ENCODE data around the gene IGFBP3. TPM values are rescaled to one million over a fixed set of nuclear protein-coding genes. Genes with fewer than 3 reads are reported as not detected.

IGFBP3 gene
- total RNA-seq, 1 donor, result 2,181 TPM

DNA sequence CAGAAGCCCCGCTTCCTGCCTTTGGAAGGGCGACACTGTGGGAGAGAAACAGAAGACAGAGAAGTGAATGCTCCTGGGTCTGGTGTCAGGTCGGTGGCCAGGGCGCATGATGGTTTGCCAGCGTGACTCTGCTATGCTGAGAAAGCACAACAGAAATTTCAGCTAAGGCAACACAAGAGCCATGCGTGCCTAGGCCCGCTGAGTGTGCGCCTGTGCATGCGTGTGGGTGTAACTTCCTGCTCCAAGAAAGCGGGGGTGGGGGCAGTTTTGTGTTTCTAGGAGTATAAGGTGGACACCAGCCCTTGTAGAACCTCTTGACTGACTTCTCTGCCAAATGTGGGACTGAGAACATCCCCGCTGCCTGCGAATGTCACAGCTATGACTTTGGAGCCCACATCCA is 6.2 kb downstream of the IGFBP3 start:
- Histone ChIP-seq H3K4me3 (ENCODE audit: insufficient read depth, low read length) (no peak overlapping the region), H3K79me2 (ENCODE audit: insufficient read depth, low read length) (peaks cover 21% of the 10 kb centered on the region), H3K9me3 (ENCODE audit: low read depth, low read length) (no peaks in the 10 kb centered on the region), H3K36me3 (ENCODE audit: insufficient read depth, low read length) (peaks cover 66% of the 10 kb centered on the region), H3K4me1 (ENCODE audit: insufficient read depth, low read length) (peaks cover 22% of the 10 kb centered on the region), H3K4me2 (ENCODE audit: insufficient read depth, low read length) (no peak overlapping the region), H4K20me1 (ENCODE audit: insufficient read depth, low read length) (peaks cover 44% of the 10 kb centered on the region), H2AFZ (ENCODE audit: low read length) (no peak overlapping the region), H3K27ac (ENCODE audit: low read depth, low read length) (no peak overlapping the region), H3K27me3 (ENCODE audit: insufficient read depth, low read length) (no peaks in the 10 kb centered on the region)
- DNase-seq (ENCODE audit: insufficient read length, low spot score, missing footprints), result no peak
- TF ChIP-seq, protein P1, sequence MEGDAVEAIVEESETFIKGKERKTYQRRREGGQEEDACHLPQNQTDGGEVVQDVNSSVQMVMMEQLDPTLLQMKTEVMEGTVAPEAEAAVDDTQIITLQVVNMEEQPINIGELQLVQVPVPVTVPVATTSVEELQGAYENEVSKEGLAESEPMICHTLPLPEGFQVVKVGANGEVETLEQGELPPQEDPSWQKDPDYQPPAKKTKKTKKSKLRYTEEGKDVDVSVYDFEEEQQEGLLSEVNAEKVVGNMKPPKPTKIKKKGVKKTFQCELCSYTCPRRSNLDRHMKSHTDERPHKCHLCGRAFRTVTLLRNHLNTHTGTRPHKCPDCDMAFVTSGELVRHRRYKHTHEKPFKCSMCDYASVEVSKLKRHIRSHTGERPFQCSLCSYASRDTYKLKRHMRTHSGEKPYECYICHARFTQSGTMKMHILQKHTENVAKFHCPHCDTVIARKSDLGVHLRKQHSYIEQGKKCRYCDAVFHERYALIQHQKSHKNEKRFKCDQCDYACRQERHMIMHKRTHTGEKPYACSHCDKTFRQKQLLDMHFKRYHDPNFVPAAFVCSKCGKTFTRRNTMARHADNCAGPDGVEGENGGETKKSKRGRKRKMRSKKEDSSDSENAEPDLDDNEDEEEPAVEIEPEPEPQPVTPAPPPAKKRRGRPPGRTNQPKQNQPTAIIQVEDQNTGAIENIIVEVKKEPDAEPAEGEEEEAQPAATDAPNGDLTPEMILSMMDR (IDR thresholded peaks at IDR 0.05; ENCODE audit: extremely low read depth, low read depth, low read length), result no peak

GRCh38 chr7:45912972-45913371 is 8.1 kb downstream of the IGFBP3 start:
- peaks cover 62% of the 10 kb centered on the region for H3K36me3 ChIP-seq (ENCODE audit: insufficient read depth, low read length)
- no peak overlapping the region for H3K27ac ChIP-seq (ENCODE audit: low read depth, low read length)
- TF ChIP-seq, protein P1 (IDR thresholded peaks at IDR 0.05; ENCODE audit: extremely low read depth, low read depth, low read length), result no peak

GRCh38 chr7:45911311-45911710 is 9.8 kb downstream of the IGFBP3 start:
- Histone ChIP-seq H3K4me2 (ENCODE audit: insufficient read depth, low read length) (no peak overlapping the region), H3K4me1 (ENCODE audit: insufficient read depth, low read length) (no peaks in the 10 kb centered on the region), H3K36me3 (ENCODE audit: insufficient read depth, low read length) (peaks cover 47% of the 10 kb centered on the region), H3K4me3 (ENCODE audit: insufficient read depth, low read length) (no peak overlapping the region), H3K79me2 (ENCODE audit: insufficient read depth, low read length) (no peaks in the 10 kb centered on the region), H3K27me3 (ENCODE audit: insufficient read depth, low read length) (no peaks in the 10 kb centered on the region), H2AFZ (ENCODE audit: low read length) (no peak overlapping the region), H3K9me3 (ENCODE audit: low read depth, low read length) (no peaks in the 10 kb centered on the region), H4K20me1 (ENCODE audit: insufficient read depth, low read length) (peaks cover 13% of the 10 kb centered on the region), H3K27ac (ENCODE audit: low read depth, low read length) (no peak overlapping the region)
- TF ChIP-seq, protein P1 (IDR thresholded peaks at IDR 0.05; ENCODE audit: extremely low read depth, low read depth, low read length), result no peak
- DNase-seq (ENCODE audit: insufficient read length, low spot score, missing footprints), result no peak

More at GRCh38 chr7:45912972-45913371, 8.1 kb downstream of the IGFBP3 start:
- Histone ChIP-seq H2AFZ (ENCODE audit: low read length) (no peak overlapping the region), H3K4me1 (ENCODE audit: insufficient read depth, low read length) (peaks cover 3% of the 10 kb centered on the region), H4K20me1 (ENCODE audit: insufficient read depth, low read length) (peaks cover 27% of the 10 kb centered on the region), H3K4me3 (ENCODE audit: insufficient read depth, low read length) (no peak overlapping the region), H3K9me3 (ENCODE audit: low read depth, low read length) (no peaks in the 10 kb centered on the region), H3K4me2 (ENCODE audit: insufficient read depth, low read length) (no peak overlapping the region), H3K79me2 (ENCODE audit: insufficient read depth, low read length) (peaks cover 3% of the 10 kb centered on the region), H3K27me3 (ENCODE audit: insufficient read depth, low read length) (no peaks in the 10 kb centered on the region)
- no peak for DNase-seq (ENCODE audit: insufficient read length, low spot score, missing footprints)

- DNase-seq (ENCODE audit: insufficient read length, low spot score, missing footprints), result no peak
These were observed 10.2 kb downstream of the IGFBP3 start for GRCh38 chr7:45910855-45911254.

More at GRCh38 chr7:45910855-45911254, 10.2 kb downstream of the IGFBP3 start:
- H3K36me3 ChIP-seq (ENCODE audit: insufficient read depth, low read length), result peaks cover 42% of the 10 kb centered on the region
- no peak overlapping the region for H3K27ac ChIP-seq (ENCODE audit: low read depth, low read length)
- H2AFZ ChIP-seq (ENCODE audit: low read length), result no peak overlapping the region
- no peak overlapping the region for H3K4me3 ChIP-seq (ENCODE audit: insufficient read depth, low read length)
- TF ChIP-seq, protein P1 (IDR thresholded peaks at IDR 0.05; ENCODE audit: extremely low read depth, low read depth, low read length), result no peak
- no peaks in the 10 kb centered on the region for H3K27me3 ChIP-seq (ENCODE audit: insufficient read depth, low read length)
- no peak overlapping the region for H3K4me2 ChIP-seq (ENCODE audit: insufficient read depth, low read length)
- H3K79me2 ChIP-seq (ENCODE audit: insufficient read depth, low read length), result no peaks in the 10 kb centered on the region
- no peaks in the 10 kb centered on the region for H3K4me1 ChIP-seq (ENCODE audit: insufficient read depth, low read length)
- H3K9me3 ChIP-seq (ENCODE audit: low read depth, low read length), result no peaks in the 10 kb centered on the region
- H4K20me1 ChIP-seq (ENCODE audit: insufficient read depth, low read length), result peaks cover 9% of the 10 kb centered on the region
